Calu3 (cell line): ENCODE measurements around the gene NEK11. TPM values are rescaled to one million over a fixed set of nuclear protein-coding genes. Genes with fewer than 3 reads are reported as not detected.

Experiments
- BruUV-seq: library from RNA; stranded (reverse); fragments of 400-500 nt; replicated peaks from 2 replicates; lab custom pipeline; 2021; lab: Mats Ljungman, UMichigan
- CTCF ChIA-PET: fragments of 300-600 bp; sonication (Branson Sonifier 250); formaldehyde crosslinking; loops from one replicate; lab custom pipeline; 2022; ENCODE audit warnings: antibody characterized with exemption; lab: Charles Lee
- DNase-seq: peaks from one replicate; pipeline ENCODE4 v3.0.0; 2022
- H3K27ac Mint-ChIP-seq: one replicate; pipeline ENCODE4 v1.8.0; 2022; ENCODE audit warnings: mixed read lengths; ENCODE audit not compliant: unreplicated experiment
- H3K27me3 Mint-ChIP-seq: one replicate; pipeline ENCODE4 v1.8.0; 2022; ENCODE audit warnings: mixed read lengths; ENCODE audit not compliant: unreplicated experiment
- H3K36me3 Mint-ChIP-seq: one replicate; pipeline ENCODE4 v1.8.0; 2022; ENCODE audit warnings: mild to moderate bottlenecking, moderate library complexity, mixed read lengths; ENCODE audit not compliant: insufficient read depth, unreplicated experiment
- H3K4me1 Mint-ChIP-seq: one replicate; pipeline ENCODE4 v1.8.0; 2022; ENCODE audit warnings: mild to moderate bottlenecking, low read depth, mixed read lengths; ENCODE audit not compliant: unreplicated experiment
- H3K4me3 Mint-ChIP-seq: one replicate; pipeline ENCODE4 v1.8.0; 2022; ENCODE audit warnings: mild to moderate bottlenecking, low read depth, moderate library complexity, mixed read lengths; ENCODE audit not compliant: unreplicated experiment
- H3K9me3 Mint-ChIP-seq: one replicate; pipeline ENCODE4 v1.8.0; 2022; ENCODE audit warnings: low read depth, mixed read lengths; ENCODE audit not compliant: unreplicated experiment
- intact Hi-C: fragments of 100-400 bp; cut with micrococcal nuclease; formaldehyde crosslinking; loops from one replicate; pipeline ENCODE4 v1.10.0; 2022; ENCODE audit not compliant: unreplicated experiment
- total RNA-seq: library from RNA; stranded (reverse); gene quantifications from 2 replicates; pipeline ENCODE4 v1.2.3, GENCODE V29; 2022
- TF ChIP-seq, protein P1 (sequence below): fragments of 200-600 bp; IDR thresholded peaks from one replicate; pipeline ENCODE4 v1.8.0; 2022; ENCODE audit warnings: antibody characterized with exemption; ENCODE audit not compliant: unreplicated experiment

The NEK11 gene
- total RNA-seq, 1 experiment from 2014 or later = 23.9 TPM

DNA sequence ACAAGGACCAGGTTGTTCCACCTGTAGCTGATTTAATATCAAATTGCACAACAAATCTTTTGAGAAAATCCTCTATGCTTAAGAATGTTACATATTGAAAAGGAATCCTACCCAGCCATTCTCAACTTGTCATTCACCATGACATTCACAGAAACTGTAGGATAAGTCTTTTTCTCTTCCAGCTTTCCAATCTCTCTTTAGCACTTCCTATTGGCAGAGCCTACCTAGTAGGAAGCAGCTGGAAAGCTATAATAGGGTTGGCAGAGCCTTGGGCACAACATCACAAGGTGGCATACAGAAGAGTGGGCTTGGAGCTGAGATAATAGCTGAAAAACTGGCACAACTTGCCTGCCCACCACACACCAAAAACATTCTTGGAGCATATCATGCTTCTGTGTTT, 287.6 kb downstream of the NEK11 start:
- H3K36me3 Mint-ChIP-seq = no peaks in the 10 kb centered on the region
- no peaks in the 10 kb centered on the region for H3K9me3 Mint-ChIP-seq
- no peaks in the 10 kb centered on the region for H3K4me1 Mint-ChIP-seq
- no TSS peak for BruUV-seq
- CTCF ChIA-PET = no interaction called here
- TF ChIP-seq, protein P1, sequence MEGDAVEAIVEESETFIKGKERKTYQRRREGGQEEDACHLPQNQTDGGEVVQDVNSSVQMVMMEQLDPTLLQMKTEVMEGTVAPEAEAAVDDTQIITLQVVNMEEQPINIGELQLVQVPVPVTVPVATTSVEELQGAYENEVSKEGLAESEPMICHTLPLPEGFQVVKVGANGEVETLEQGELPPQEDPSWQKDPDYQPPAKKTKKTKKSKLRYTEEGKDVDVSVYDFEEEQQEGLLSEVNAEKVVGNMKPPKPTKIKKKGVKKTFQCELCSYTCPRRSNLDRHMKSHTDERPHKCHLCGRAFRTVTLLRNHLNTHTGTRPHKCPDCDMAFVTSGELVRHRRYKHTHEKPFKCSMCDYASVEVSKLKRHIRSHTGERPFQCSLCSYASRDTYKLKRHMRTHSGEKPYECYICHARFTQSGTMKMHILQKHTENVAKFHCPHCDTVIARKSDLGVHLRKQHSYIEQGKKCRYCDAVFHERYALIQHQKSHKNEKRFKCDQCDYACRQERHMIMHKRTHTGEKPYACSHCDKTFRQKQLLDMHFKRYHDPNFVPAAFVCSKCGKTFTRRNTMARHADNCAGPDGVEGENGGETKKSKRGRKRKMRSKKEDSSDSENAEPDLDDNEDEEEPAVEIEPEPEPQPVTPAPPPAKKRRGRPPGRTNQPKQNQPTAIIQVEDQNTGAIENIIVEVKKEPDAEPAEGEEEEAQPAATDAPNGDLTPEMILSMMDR = no peak
- no peaks in the 10 kb centered on the region for H3K27me3 Mint-ChIP-seq
- H3K4me3 Mint-ChIP-seq = no peak overlapping the region
- intact Hi-C loops = no loop called here
- DNase-seq = no peak
- H3K27ac Mint-ChIP-seq = no peak overlapping the region

DNA sequence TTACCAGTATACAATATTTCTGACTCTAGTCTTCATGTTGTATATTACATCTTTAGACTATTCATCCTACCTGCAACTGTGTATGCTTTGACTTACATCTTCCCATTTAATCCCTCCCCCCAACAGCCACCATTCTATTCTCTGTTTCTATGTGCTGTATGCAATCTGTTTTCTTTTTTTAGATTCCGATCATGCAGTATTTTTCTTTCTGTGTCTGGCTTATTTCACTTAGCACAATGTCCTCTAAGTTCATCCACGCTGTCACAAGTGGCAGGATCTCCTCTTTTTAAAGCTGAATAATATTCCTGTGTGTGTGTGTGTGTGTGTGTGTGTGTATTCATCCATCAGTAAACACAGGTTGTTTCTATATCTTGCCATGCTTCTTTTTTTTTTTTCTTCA, 288.5 kb downstream of the NEK11 start:
- TF ChIP-seq, protein P1 = no peak
- no peak overlapping the region for H3K27ac Mint-ChIP-seq
- H3K36me3 Mint-ChIP-seq = no peaks in the 10 kb centered on the region
- CTCF ChIA-PET = no interaction called here
- no peak for DNase-seq
- no TSS peak for BruUV-seq
- H3K4me1 Mint-ChIP-seq = no peaks in the 10 kb centered on the region
- no peak overlapping the region for H3K4me3 Mint-ChIP-seq
- no peaks in the 10 kb centered on the region for H3K9me3 Mint-ChIP-seq
- no peaks in the 10 kb centered on the region for H3K27me3 Mint-ChIP-seq
- intact Hi-C loops = no loop called here

DNA sequence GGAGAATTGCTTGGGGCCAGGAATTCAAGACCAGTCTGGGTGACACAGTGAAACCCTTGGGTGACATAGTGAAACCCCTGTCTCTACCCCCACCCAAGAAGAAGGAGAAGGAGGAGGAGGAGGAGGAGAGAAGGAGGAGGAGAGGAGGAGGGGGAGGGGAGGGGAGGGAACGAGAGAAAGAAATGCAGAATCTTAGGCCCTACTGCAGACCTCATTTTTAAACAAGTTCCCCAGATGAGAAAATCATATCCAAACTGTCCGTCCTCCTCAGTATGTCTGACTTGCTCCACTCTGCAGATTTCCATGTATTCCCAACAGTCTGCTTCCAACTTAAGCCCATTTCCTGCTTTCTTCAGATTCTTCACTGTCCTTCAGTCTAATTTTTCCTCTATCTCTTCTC, 291.0 kb downstream of the NEK11 start:
- no TSS peak for BruUV-seq
- no peaks in the 10 kb centered on the region for H3K36me3 Mint-ChIP-seq
- no peak overlapping the region for H3K27ac Mint-ChIP-seq
- intact Hi-C loops = loop anchor here (2.0 kb wide), 1 partner anchor 33 kb away; no protein-coding TSS in a partner anchor
- CTCF ChIA-PET = no interaction called here
- H3K9me3 Mint-ChIP-seq = no peaks in the 10 kb centered on the region
- no peak overlapping the region for H3K4me3 Mint-ChIP-seq
- no peak for DNase-seq
- no peaks in the 10 kb centered on the region for H3K4me1 Mint-ChIP-seq
- H3K27me3 Mint-ChIP-seq = no peaks in the 10 kb centered on the region
- TF ChIP-seq, protein P1 = no peak

GRCh38 chr3:131323014-131323413, 296.3 kb downstream of the NEK11 start:
- no peaks in the 10 kb centered on the region for H3K9me3 Mint-ChIP-seq
- H3K27ac Mint-ChIP-seq = no peak overlapping the region
- BruUV-seq = no TSS peak
- CTCF ChIA-PET = no interaction called here
- H3K4me1 Mint-ChIP-seq = no peaks in the 10 kb centered on the region
- H3K4me3 Mint-ChIP-seq = no peak overlapping the region
- no peaks in the 10 kb centered on the region for H3K36me3 Mint-ChIP-seq
- intact Hi-C loops = no loop called here
- no peaks in the 10 kb centered on the region for H3K27me3 Mint-ChIP-seq
- no peak for DNase-seq
- TF ChIP-seq, protein P1 = no peak
